Measurements from ENCODE around the gene AXIN1.

GRCh38 chr16:339680-340079, 12.8 kb downstream of the AXIN1 start:
- no peak for TF ChIP-seq POLR2A (IDR thresholded peaks at IDR 0.05; ENCODE audit: low read depth, low read length)
- TF ChIP-seq POLR2AphosphoS5 (IDR thresholded peaks at IDR 0.05; ENCODE audit: low read depth, low read length), result no peak

Measured in GM12892 (cell line).